GM19240 (cell line): ENCODE data around the gene STPG1.
A peak's percentile ranks its signal among the peaks of the same experiment; 100 is the strongest.
"Not testable (repeated sequence)": the region's sequence is repeated elsewhere in the genome, so short reads cannot be mapped to it uniquely, and the experiment has no call there.

ENCODE experiments used
- DNase-seq: peaks from one replicate; pipeline ENCODE4 v3.0.0; 2011; ENCODE audit warnings: low spot score; ENCODE audit not compliant: insufficient read length

The STPG1 gene

DNA sequence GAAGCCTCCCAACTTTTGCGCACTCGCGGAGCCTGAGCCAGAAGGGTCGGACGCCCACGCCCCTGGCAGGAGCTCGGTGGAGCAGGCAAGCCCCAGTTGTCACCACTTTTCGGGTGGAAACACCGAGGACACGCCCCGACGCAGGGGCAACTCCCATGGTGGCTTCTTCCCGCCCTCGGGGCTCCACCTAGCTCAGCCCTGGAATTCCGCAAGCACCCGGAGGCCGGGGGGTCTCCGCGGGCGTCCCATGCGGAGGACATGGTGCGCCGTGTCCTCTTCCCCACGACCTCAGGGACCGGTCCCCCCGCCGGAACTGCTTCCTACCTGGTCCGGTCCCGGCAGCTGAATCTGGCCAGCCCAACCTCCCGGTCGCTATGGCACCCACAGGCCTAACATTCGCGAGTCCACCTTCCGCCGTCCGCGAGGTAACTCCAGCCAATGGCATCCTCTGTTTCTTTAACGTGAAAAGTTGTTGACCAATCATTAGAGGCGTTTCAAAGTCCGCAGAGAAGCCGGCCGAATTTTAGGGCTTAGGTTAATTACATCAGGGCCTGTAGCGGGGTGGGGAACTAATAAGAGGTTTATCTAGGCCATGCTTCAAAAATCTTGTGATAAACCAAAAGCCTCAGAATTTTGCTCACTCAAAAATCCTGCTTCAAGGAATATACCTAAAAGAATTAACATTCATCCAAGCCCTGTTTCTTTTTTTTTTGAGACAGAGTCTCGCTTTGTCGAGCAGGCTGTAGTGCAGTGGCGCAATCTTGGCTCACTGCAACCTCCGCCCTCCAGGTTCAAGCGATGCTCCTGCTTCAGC is at the start of gene STPG1:
Gene STPG1, minus strand, starts transcription at position 433 of the 814 bp plus-strand sequence. CDS start 12,394 bp downstream, outside the sequence.
- DNase-seq = peak; percentile 67

DNA sequence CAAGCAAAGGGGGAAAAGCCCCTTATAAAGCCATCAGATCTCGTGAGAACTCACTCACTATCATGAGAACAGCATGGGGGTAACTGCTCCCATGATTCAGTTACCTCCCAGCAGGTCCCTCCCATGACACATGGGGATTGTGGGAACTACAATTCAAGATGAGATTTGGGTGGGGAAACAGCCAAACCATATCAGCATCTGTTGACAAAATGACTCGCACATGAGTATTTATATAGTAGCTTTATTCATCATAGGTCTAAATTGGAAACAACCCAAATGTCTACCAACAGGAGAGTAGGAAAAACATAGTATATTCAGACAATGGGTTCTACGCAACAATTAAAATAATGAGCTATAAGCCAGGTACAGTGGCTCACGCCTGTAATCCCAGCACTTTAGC is 48.5 kb upstream of the STPG1 start:
- not testable (repeated sequence) for DNase-seq

GRCh38 chr1:24459551-24460266 is 46.1 kb upstream of the STPG1 start:
- DNase-seq = no peak

GRCh38 chr1:24457866-24458265 is 44.3 kb upstream of the STPG1 start:
- no peak for DNase-seq

DNA sequence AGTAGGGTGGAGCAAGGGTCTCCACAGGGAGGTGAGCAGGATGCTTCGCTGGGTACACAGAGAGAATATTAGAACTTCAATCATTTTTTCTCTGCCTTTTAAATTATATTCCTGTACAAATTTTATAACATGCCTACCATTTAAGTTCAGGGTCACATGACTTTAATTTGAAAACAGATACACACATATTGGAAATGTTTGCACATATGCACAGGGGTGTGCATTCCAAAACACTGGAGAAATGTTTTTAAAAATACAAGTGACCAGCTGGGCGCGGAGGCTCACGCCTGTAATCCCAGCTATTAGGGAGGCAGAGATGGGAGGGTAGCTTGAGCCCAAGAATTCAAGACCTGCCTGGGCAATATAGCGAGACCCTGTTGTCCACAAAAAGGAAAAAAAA is 41.7 kb upstream of the STPG1 start:
- no peak for DNase-seq

GRCh38 chr1:24454673-24455072 is 41.1 kb upstream of the STPG1 start:
- DNase-seq = no peak

GRCh38 chr1:24452922-24453485 is 39.4 kb upstream of the STPG1 start:
- no peak for DNase-seq

GRCh38 chr1:24451746-24452145 is 38.2 kb upstream of the STPG1 start:
- no peak for DNase-seq

DNA sequence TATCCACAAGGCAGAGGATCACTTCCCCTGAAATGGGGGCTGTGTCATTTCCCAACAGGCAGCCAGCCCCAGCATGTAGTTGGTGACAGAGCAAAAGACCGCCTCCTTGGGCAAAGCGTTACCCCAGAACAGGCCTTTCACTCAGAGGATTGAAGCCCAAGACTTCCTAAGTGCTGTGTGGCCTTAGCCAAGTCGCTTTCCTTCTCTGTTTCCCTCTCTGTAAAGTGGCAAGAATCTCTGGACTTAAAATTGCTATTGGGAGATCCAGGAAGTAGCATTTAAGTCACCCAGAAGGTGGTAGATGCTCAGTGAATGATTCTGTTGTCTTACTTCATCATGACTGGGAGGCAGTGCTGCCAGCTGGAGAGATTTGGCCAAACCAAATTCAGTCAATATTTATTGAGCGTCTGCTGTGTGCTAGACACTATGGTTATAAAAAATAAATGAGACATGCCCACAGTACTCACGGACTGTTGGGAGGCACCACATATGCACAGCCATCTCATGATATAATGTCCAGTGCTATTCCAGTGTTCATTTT is 37.3 kb upstream of the STPG1 start:
- DNase-seq = no peak

DNA sequence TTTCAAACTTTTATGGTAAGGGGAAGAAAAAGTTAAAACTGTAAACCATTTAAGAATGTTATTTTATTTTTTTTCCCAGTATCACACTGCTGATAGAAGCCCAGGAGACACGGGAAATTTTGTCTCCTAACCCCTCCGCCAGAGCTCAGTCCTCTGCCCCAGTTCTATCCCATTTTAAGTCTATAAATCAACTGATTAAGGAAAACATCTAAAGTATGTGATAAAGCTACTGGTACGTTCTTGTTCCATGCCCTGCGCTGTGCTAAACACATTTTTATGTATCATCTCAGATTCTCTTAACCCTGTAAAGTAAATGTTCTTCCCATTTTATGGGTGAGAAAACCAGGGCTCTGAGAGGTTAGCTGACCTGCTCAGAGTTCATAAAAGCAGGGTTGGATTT is 36.7 kb upstream of the STPG1 start:
- DNase-seq = no peak

GRCh38 chr1:24446446-24446845 is 32.9 kb upstream of the STPG1 start:
- not testable (repeated sequence) for DNase-seq

GRCh38 chr1:24443241-24443656 is 29.7 kb upstream of the STPG1 start:
- DNase-seq = no peak

DNA sequence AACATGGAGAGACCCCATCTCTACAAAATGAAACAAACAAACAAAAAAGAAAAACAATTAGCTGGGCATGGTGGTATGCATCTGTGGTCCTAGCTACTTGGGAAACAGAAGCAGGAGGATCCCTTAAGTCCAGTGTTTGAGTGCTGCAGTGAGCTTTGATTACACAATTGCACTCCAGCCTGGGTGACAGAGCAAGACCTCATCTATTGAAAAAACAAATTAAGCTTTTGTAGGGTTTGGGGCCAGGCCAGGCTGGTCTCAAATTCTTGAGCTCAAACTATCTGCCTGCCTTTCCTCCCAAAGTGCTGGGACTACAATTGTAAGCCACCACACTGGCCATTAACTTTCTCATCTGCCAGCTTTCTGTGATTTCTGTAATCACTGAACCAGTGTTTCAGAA is 29.2 kb upstream of the STPG1 start:
- DNase-seq = no peak

DNA sequence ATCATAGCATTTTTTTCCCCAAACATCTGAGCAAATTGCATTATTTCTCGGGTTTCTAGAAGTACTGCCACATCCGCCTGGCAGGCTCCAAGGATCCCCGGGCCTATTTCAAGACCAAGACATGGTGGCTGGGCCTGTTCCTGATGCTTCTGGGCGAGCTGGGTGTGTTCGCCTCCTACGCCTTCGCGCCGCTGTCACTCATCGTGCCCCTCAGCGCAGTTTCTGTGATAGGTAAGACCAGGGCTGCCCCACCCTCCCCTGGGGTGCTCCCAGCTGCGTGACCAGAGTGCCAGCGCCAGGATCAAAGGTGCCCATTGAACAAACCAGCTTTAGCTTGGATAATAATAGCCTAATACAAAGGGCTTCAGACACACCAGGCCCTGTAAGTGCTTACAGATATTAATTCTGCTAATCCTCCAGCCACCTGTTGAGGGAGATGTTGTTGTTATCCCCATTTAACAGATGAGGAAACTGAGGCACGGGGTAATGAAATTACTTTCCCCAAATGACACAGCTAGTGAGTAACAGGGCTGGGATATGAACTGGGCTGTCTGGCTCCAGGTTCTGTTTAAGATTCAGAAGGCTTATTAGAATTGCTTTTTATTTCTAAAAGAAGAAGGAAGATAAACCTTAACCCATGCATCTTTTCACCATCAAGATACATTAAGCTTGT is 28.6 kb upstream of the STPG1 start:
- no peak for DNase-seq

DNA sequence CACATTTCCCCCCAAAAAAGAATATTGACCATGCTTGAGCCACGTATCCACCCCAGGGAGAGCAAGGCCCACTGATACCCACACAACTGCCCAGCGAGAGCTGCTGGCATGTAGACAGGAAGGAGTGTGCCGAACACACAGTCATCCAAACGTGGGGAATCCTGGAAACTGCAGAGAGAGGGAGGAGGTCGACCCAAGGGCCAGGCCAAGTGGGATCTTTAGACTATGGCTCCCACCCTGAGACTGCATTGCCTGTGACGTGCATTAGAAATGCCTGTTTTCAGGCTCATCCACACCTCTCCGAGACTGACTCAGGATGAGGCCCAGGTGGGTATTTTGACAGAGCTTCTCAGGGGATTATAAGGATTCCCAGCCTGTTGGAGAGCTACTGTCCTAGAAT is 27.9 kb upstream of the STPG1 start:
- no peak for DNase-seq

DNA sequence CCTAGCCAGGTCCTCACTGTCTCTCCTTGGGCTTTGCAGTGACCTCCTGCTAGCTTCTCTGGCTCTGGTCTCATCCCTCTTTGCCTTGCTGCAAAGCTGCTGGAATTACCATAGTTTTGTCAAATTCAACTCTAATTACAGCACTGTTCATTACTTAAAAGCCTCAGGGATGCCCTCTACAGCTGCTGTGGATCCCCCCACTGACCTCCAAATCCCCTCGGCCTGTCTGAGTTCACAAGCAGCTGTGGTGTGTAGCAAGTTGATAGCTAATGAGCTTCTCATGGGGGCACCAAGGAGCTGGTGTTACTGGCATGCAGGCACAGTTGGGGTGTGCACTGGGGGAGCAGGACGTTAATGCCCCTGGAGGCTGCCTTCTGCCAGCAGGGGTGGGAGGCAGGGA is 26.9 kb upstream of the STPG1 start:
- no peak for DNase-seq

DNA sequence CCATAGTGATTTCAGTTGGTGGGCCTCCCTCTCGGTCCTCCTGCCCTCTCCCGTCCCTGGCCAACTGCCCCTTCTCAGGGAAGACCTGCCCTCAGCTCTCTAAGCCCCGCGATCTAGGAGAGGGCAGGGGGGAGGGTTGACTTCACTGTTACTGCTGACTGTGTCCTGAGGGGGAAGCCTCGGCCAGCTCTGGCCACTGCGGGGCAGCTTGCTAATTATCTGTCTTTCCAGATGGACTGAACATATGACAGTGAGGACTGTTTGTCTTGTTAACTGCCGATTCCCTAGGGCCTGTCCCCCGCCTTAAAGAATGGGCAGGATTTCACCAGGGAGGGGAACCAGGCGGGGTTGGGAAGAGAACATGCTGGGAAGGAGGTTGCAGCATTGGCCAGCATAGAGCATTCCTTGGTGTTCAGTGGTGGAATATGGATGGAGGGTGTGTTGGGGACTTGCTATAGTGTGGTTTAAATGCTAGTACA is 24.9 kb upstream of the STPG1 start:
- no peak for DNase-seq

- DNase-seq = no peak
Measured at GRCh38 chr1:24437631-24438396, 24.2 kb upstream of the STPG1 start.

DNA sequence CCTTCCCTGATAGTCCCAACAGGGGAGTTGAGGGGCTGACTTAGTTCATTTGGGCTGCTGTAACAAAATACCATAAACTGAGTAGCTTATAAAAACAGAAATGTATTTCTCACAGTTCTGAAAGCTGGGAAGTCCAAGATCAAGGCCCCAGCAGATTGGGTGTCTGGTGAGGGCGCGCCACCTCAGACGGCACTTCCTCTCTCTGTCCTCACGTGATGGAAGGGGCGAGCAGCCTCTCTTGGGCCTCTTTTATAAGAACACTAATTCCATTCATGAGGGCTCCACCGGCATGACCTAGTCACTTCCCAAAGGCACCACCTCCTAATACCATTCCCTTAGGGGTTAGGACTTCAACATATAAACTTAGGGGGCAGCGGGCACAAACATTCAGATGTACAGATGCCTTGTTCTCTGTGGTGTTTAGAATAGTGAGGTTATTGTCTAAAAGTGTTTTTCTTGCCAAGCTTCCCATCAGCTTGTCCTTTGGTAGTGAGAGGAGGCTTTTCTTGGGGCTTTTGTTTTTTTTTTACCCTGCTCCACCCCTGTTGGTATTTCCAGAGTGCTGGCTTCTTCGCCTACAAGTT is 22.3 kb upstream of the STPG1 start:
- no peak for DNase-seq

DNA sequence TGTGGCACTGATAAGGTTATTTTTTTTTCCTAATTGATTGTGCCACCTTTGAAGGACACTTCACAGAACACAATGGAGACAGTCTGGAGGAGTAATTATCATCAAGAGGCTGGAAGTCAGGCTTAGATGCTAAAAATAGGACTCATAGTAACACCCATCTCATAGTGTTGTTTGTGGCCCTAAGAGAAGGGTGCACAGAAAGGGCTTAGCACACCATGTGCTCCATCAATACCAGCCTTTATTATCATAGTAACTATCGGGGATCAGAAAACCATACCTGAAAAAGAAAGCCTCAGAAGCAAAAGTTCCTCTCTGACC is 13.9 kb upstream of the STPG1 start:
- no peak for DNase-seq
